GM23338 (cell line): ENCODE measurements around the gene CFAP97. TPM values are rescaled to one million over a fixed set of nuclear protein-coding genes. Genes with fewer than 3 reads are reported as not detected.

Experiments
- ATAC-seq: fragments of 200-7000 bp; cut with Tn5 transposase; 3 replicates; pipeline ENCODE4 v1.9.1; 2020
- DNase-seq: peaks from one replicate; pipeline ENCODE4 v3.0.0-alpha.2; 2015; ENCODE audit warnings: low spot score
- H2AFZ ChIP-seq: fragments of 200-600 bp; sonication (generic); 2 replicates; pipeline ENCODE4 v1.8.0; 2016; ENCODE audit warnings: antibody characterized with exemption, mild to moderate bottlenecking, moderate library complexity
- H3F3A ChIP-seq: fragments of 200-600 bp; sonication (generic); replicated peaks from 2 replicates; pipeline ENCODE4 v1.8.0; 2017; ENCODE audit warnings: antibody characterized with exemption, mixed run types, low read depth
- H3K27ac ChIP-seq: fragments of 200-600 bp; sonication (generic); 2 replicates; pipeline ENCODE4 v1.6.1; 2016; ENCODE audit warnings: low read depth
- H3K27me3 ChIP-seq: fragments of 200-600 bp; sonication (generic); 2 replicates; pipeline ENCODE4 v1.8.0; 2016; ENCODE audit warnings: mild to moderate bottlenecking, mixed run types, moderate library complexity; ENCODE audit not compliant: insufficient read depth
- H3K36me3 ChIP-seq: fragments of 200-600 bp; sonication (generic); 2 replicates; pipeline ENCODE4 v1.8.0; 2016; ENCODE audit warnings: mild to moderate bottlenecking; ENCODE audit not compliant: insufficient read depth
- H3K4me1 ChIP-seq: fragments of 200-600 bp; sonication (generic); 2 replicates; pipeline ENCODE4 v1.8.0; 2016; ENCODE audit warnings: mild to moderate bottlenecking, moderate library complexity; ENCODE audit not compliant: insufficient read depth
- H3K4me2 ChIP-seq: fragments of 200-600 bp; sonication (generic); 2 replicates; pipeline ENCODE4 v1.7.1; 2017; ENCODE audit warnings: mixed run types
- H3K4me3 ChIP-seq: fragments of 200-600 bp; sonication (generic); 2 replicates; pipeline ENCODE4 v1.6.1; 2016; ENCODE audit warnings: mixed run types
- H3K79me2 ChIP-seq: fragments of 200-600 bp; sonication (generic); replicated peaks from 2 replicates; pipeline ENCODE4 v1.8.0; 2017; ENCODE audit warnings: mild to moderate bottlenecking; ENCODE audit not compliant: insufficient read depth
- H3K9me2 ChIP-seq: fragments of 200-600 bp; sonication (generic); 2 replicates; pipeline ENCODE4 v1.8.0; 2017; ENCODE audit not compliant: insufficient read depth
- H4K20me1 ChIP-seq: fragments of 200-600 bp; sonication (generic); replicated peaks from 2 replicates; pipeline ENCODE4 v1.8.0; 2017; ENCODE audit warnings: mild to moderate bottlenecking; ENCODE audit not compliant: insufficient read depth
- H3K27ac Mint-ChIP-seq: 2 replicates; pipeline ENCODE4 v1.8.0; 2020; ENCODE audit warnings: inconsistent platforms, mild to moderate bottlenecking, moderate library complexity, mixed read lengths
- H3K27me3 Mint-ChIP-seq: 3 replicates; pipeline ENCODE4 v1.8.0; 2022; ENCODE audit warnings: low read depth, mild to moderate bottlenecking, moderate library complexity, mixed read lengths, inconsistent platforms; ENCODE audit not compliant: insufficient read depth, poor library complexity
- H3K36me3 Mint-ChIP-seq: 3 replicates; pipeline ENCODE4 v1.8.0; 2021; ENCODE audit warnings: low read depth, mild to moderate bottlenecking, inconsistent platforms, moderate library complexity, mixed read lengths
- H3K4me1 Mint-ChIP-seq: 3 replicates; pipeline ENCODE4 v1.8.0; 2020; ENCODE audit warnings: mild to moderate bottlenecking, inconsistent platforms, mixed read lengths
- H3K4me3 Mint-ChIP-seq: 3 replicates; pipeline ENCODE4 v1.8.0; 2021; ENCODE audit warnings: moderate library complexity, mild to moderate bottlenecking, inconsistent platforms, mixed read lengths
- H3K9me3 Mint-ChIP-seq: 3 replicates; pipeline ENCODE4 v1.8.0; 2020; ENCODE audit warnings: moderate library complexity, mild to moderate bottlenecking, inconsistent platforms, mixed read lengths
- CREB1 ChIP-seq: fragments of 250-450 bp; sonication (Bioruptor Pico); IDR thresholded peaks from 2 replicates; pipeline ENCODE4 v1.5.0; 2020; ENCODE audit warnings: low read depth, mild to moderate bottlenecking, moderate library complexity
- ETS1 ChIP-seq: IDR thresholded peaks from 2 replicates; pipeline ENCODE4 v1.6.1; 2016; ENCODE audit warnings: antibody characterized with exemption
- EZH2 ChIP-seq: fragments of 200-600 bp; sonication (generic); IDR thresholded peaks from one replicate; pipeline ENCODE4 v1.8.0; 2017; ENCODE audit warnings: antibody characterized with exemption, mild to moderate bottlenecking, low read depth; ENCODE audit not compliant: unreplicated experiment
- EZH2phosphoT487 ChIP-seq: fragments of 200-600 bp; sonication (generic); IDR thresholded peaks from one replicate; pipeline ENCODE4 v1.8.1; 2018; ENCODE audit warnings: antibody characterized with exemption; ENCODE audit not compliant: unreplicated experiment
- JUNB ChIP-seq: IDR thresholded peaks from one replicate; pipeline ENCODE4 v1.6.1; 2016; ENCODE audit warnings: antibody characterized with exemption; ENCODE audit not compliant: unreplicated experiment
- NANOG ChIP-seq: IDR thresholded peaks from 2 replicates; pipeline ENCODE4 v1.6.1; 2016; ENCODE audit warnings: antibody characterized with exemption, borderline replicate concordance
- POLR2AphosphoS5 ChIP-seq: IDR thresholded peaks from 2 replicates; pipeline ENCODE4 v1.6.1; 2016; ENCODE audit warnings: antibody characterized with exemption, low read depth
- STAT1 ChIP-seq: IDR thresholded peaks from one replicate; pipeline ENCODE4 v1.6.1; 2016; ENCODE audit warnings: antibody characterized with exemption; ENCODE audit not compliant: unreplicated experiment
- ZNF114 ChIP-seq: fragments of 250-450 bp; sonication (Bioruptor Pico); IDR thresholded peaks from 2 replicates; pipeline ENCODE4 v1.5.0; 2020; ENCODE audit warnings: mild to moderate bottlenecking, moderate library complexity
- ZNF331 ChIP-seq: fragments of 250-450 bp; sonication (Bioruptor Pico); IDR thresholded peaks from 2 replicates; pipeline ENCODE4 v1.5.0; 2020; ENCODE audit warnings: low read depth, mild to moderate bottlenecking, moderate library complexity
- polyA plus RNA-seq: library from polyadenylated mRNA; unstranded; fragments of >200 nt; fragmentation: Nextera tagmentation; extraction: Ambion mirVana; gene quantifications from 2 replicates; pipeline ENCODE4 v1.2.1, GENCODE V29; 2016
- total RNA-seq: library from RNA; depleted of rRNA; stranded (reverse); fragments of >200 nt; shearing (Covaris generic); gene quantifications from 2 replicates; pipeline ENCODE4 v1.2.3, GENCODE V29; 2014
- TF ChIP-seq, protein P1 (sequence below): fragments of 250-450 bp; sonication (Bioruptor Pico); IDR thresholded peaks from 2 replicates; pipeline ENCODE4 v1.5.0; 2020; ENCODE audit warnings: mild to moderate bottlenecking, moderate library complexity
- TF ChIP-seq, protein P2 (sequence below): IDR thresholded peaks from one replicate; pipeline ENCODE4 v1.6.1; 2018; ENCODE audit warnings: antibody characterized with exemption; ENCODE audit not compliant: unreplicated experiment
- TF ChIP-seq, protein P3 (sequence below), 2 experiments: fragments of 200-600 bp in 1 of 2; sonication (generic) in 1 of 2; conservative IDR thresholded peaks; 2 replicates each; pipeline versions ENCODE4 v1.5.1 to v1.6.1; 2016 to 2017; ENCODE audit warnings: antibody characterized with exemption in 2 of 2, low read depth in 2 of 2, mild to moderate bottlenecking in 2 of 2, moderate library complexity in 1 of 2

The CFAP97 gene
- total and polyA plus RNA-seq, 2 experiments from 2014 or later = 37.7 to 73.3 TPM

GRCh38 chr4:185138161-185138560 lies 65.6 kb downstream of the CFAP97 start:
- Histone ChIP-seq H3K79me2 (no peaks in the 10 kb centered on the region), H3K4me2 (no peak overlapping the region), H3K27me3 (no peaks in the 10 kb centered on the region), H3K4me1 (peaks cover 11% of the 10 kb centered on the region), H3F3A (peaks cover 4% of the 10 kb centered on the region; the same call in 1 of the 2 replicates), H2AFZ (no peak overlapping the region), H3K27ac (no peak overlapping the region), H3K36me3 (no peaks in the 10 kb centered on the region), H4K20me1 (no peaks in the 10 kb centered on the region), H3K9me2 (no peaks in the 10 kb centered on the region), H3K4me3 (no peak overlapping the region)
- Mint-ChIP-seq H3K27me3 (peaks cover 15% of the 10 kb centered on the region), H3K4me1 (peaks cover 10% of the 10 kb centered on the region), H3K4me3 (no peak overlapping the region), H3K27ac (no peak overlapping the region), H3K36me3 (no peaks in the 10 kb centered on the region), H3K9me3 (no peaks in the 10 kb centered on the region)
- DNase-seq (no peak), ATAC-seq (no peak)
- TF ChIP-seq ZNF114 (no peak), ZNF331 (CRISPR knock-in tag) (no peak), EZH2 (no peak), STAT1 (no peak), ETS1 (no peak), POLR2AphosphoS5 (no peak), JUNB (no peak), EZH2phosphoT487 (no peak), CREB1 (CRISPR knock-in tag) (no peak), NANOG (no peak)
- TF ChIP-seq, protein P1, sequence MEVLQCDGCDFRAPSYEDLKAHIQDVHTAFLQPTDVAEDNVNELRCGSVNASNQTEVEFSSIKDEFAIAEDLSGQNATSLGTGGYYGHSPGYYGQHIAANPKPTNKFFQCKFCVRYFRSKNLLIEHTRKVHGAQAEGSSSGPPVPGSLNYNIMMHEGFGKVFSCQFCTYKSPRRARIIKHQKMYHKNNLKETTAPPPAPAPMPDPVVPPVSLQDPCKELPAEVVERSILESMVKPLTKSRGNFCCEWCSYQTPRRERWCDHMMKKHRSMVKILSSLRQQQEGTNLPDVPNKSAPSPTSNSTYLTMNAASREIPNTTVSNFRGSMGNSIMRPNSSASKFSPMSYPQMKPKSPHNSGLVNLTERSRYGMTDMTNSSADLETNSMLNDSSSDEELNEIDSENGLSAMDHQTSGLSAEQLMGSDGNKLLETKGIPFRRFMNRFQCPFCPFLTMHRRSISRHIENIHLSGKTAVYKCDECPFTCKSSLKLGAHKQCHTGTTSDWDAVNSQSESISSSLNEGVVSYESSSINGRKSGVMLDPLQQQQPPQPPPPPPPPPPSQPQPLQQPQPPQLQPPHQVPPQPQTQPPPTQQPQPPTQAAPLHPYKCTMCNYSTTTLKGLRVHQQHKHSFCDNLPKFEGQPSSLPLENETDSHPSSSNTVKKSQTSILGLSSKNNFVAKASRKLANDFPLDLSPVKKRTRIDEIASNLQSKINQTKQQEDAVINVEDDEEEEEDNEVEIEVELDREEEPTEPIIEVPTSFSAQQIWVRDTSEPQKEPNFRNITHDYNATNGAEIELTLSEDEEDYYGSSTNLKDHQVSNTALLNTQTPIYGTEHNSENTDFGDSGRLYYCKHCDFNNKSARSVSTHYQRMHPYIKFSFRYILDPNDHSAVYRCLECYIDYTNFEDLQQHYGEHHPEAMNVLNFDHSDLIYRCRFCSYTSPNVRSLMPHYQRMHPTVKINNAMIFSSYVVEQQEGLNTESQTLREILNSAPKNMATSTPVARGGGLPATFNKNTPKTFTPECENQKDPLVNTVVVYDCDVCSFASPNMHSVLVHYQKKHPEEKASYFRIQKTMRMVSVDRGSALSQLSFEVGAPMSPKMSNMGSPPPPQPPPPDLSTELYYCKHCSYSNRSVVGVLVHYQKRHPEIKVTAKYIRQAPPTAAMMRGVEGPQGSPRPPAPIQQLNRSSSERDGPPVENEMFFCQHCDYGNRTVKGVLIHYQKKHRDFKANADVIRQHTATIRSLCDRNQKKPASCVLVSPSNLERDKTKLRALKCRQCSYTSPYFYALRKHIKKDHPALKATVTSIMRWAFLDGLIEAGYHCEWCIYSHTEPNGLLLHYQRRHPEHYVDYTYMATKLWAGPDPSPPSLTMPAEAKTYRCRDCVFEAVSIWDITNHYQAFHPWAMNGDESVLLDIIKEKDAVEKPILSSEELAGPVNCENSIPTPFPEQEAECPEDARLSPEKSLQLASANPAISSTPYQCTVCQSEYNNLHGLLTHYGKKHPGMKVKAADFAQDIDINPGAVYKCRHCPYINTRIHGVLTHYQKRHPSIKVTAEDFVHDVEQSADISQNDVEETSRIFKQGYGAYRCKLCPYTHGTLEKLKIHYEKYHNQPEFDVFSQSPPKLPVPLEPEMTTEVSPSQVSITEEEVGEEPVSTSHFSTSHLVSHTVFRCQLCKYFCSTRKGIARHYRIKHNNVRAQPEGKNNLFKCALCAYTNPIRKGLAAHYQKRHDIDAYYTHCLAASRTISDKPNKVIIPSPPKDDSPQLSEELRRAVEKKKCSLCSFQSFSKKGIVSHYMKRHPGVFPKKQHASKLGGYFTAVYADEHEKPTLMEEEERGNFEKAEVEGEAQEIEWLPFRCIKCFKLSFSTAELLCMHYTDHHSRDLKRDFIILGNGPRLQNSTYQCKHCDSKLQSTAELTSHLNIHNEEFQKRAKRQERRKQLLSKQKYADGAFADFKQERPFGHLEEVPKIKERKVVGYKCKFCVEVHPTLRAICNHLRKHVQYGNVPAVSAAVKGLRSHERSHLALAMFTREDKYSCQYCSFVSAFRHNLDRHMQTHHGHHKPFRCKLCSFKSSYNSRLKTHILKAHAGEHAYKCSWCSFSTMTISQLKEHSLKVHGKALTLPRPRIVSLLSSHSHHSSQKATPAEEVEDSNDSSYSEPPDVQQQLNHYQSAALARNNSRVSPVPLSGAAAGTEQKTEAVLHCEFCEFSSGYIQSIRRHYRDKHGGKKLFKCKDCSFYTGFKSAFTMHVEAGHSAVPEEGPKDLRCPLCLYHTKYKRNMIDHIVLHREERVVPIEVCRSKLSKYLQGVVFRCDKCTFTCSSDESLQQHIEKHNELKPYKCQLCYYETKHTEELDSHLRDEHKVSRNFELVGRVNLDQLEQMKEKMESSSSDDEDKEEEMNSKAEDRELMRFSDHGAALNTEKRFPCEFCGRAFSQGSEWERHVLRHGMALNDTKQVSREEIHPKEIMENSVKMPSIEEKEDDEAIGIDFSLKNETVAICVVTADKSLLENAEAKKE = no peak
- TF ChIP-seq, protein P2, sequence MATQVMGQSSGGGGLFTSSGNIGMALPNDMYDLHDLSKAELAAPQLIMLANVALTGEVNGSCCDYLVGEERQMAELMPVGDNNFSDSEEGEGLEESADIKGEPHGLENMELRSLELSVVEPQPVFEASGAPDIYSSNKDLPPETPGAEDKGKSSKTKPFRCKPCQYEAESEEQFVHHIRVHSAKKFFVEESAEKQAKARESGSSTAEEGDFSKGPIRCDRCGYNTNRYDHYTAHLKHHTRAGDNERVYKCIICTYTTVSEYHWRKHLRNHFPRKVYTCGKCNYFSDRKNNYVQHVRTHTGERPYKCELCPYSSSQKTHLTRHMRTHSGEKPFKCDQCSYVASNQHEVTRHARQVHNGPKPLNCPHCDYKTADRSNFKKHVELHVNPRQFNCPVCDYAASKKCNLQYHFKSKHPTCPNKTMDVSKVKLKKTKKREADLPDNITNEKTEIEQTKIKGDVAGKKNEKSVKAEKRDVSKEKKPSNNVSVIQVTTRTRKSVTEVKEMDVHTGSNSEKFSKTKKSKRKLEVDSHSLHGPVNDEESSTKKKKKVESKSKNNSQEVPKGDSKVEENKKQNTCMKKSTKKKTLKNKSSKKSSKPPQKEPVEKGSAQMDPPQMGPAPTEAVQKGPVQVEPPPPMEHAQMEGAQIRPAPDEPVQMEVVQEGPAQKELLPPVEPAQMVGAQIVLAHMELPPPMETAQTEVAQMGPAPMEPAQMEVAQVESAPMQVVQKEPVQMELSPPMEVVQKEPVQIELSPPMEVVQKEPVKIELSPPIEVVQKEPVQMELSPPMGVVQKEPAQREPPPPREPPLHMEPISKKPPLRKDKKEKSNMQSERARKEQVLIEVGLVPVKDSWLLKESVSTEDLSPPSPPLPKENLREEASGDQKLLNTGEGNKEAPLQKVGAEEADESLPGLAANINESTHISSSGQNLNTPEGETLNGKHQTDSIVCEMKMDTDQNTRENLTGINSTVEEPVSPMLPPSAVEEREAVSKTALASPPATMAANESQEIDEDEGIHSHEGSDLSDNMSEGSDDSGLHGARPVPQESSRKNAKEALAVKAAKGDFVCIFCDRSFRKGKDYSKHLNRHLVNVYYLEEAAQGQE = no peak
- TF ChIP-seq, protein P3, sequence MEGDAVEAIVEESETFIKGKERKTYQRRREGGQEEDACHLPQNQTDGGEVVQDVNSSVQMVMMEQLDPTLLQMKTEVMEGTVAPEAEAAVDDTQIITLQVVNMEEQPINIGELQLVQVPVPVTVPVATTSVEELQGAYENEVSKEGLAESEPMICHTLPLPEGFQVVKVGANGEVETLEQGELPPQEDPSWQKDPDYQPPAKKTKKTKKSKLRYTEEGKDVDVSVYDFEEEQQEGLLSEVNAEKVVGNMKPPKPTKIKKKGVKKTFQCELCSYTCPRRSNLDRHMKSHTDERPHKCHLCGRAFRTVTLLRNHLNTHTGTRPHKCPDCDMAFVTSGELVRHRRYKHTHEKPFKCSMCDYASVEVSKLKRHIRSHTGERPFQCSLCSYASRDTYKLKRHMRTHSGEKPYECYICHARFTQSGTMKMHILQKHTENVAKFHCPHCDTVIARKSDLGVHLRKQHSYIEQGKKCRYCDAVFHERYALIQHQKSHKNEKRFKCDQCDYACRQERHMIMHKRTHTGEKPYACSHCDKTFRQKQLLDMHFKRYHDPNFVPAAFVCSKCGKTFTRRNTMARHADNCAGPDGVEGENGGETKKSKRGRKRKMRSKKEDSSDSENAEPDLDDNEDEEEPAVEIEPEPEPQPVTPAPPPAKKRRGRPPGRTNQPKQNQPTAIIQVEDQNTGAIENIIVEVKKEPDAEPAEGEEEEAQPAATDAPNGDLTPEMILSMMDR (conservative IDR thresholded peaks at IDR 0.05; ENCODE audit: low read depth in 2 of 2) = no peak
